ENCODE measurements around the gene MME. TPM values are rescaled to one million over a fixed set of nuclear protein-coding genes. Genes with fewer than 3 reads are reported as not detected.

The MME gene
- total RNA-seq, 2 donors from 2014 or later = 56.3 to 103 TPM

DNA sequence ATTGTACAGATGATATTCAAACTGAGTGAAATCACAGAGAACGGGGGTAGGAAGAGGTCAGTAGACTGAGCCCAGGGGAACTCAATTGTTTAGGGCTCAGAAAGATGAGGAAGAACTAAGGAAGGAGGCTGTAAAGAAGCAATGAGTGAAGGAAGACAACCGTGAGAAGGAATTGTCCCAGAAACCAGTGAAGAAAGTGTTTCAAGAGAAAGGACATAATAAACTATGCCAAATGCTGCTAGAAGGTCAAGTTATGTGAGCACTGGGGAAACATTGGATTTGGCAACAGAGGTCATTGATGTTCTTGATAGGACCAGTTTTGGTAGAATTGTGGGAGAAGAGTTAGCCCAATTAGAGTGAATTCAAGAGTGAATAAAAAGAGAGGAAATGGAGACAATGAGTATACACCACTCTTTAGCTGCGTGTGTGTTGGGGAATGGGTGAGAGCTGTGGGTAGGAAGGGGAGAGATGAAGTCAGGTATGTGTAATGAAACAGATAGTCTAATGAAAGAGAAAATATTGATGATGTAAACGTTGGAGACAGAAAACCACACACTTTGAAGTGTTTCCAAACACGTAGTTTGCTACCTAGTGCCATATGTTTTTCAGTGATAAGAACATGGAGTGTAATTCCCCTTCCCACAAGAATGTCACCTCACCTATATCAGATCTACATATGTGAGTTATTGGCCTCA is 42.5 kb upstream of the MME start:
- H3K9me3 ChIP-seq = no peaks in the 10 kb centered on the region
- H3K27me3 ChIP-seq (replicated peaks; ENCODE audit: insufficient read depth) = no peaks in the 10 kb centered on the region
- H3K4me1 ChIP-seq (replicated peaks) = no peaks in the 10 kb centered on the region
- 83% methylated on average over 5 of the region's 5 CpGs for WGBS
- no peak for DNase-seq (ENCODE audit: low spot score)
- no peak overlapping the region for H3K27ac ChIP-seq
- no peaks in the 10 kb centered on the region for H3K36me3 ChIP-seq
- intact Hi-C loops (cut with DNase I) = no loop called here
- no peak for TF ChIP-seq POLR2AphosphoS5 (IDR thresholded peaks at IDR 0.05)
- TF ChIP-seq POLR2A (IDR thresholded peaks at IDR 0.05) = no peak
- TF ChIP-seq, protein P1, sequence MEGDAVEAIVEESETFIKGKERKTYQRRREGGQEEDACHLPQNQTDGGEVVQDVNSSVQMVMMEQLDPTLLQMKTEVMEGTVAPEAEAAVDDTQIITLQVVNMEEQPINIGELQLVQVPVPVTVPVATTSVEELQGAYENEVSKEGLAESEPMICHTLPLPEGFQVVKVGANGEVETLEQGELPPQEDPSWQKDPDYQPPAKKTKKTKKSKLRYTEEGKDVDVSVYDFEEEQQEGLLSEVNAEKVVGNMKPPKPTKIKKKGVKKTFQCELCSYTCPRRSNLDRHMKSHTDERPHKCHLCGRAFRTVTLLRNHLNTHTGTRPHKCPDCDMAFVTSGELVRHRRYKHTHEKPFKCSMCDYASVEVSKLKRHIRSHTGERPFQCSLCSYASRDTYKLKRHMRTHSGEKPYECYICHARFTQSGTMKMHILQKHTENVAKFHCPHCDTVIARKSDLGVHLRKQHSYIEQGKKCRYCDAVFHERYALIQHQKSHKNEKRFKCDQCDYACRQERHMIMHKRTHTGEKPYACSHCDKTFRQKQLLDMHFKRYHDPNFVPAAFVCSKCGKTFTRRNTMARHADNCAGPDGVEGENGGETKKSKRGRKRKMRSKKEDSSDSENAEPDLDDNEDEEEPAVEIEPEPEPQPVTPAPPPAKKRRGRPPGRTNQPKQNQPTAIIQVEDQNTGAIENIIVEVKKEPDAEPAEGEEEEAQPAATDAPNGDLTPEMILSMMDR (IDR thresholded peaks at IDR 0.05) = no peak
- no peak overlapping the region for H3K4me3 ChIP-seq

DNA sequence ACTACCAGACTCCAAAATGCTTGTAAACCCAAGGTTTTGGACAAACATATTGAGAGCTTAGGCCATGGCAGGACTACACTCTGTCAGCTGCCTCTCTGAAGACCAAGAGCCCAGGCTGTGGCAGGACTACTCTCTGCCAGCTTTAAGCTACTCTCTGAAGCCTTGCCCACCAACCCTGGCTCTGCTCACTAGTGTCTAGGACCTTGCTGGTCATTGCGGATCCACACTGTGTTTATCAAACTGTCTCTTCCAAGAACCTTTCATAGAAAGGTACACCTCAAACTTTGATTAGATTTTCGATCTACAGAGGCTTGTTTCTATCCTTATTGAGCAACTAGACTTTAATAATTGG is 41.9 kb upstream of the MME start:
- DNase-seq (ENCODE audit: low spot score) = no peak
- 90% methylated on average over 2 of the region's 2 CpGs for WGBS
- H3K27ac ChIP-seq = no peak overlapping the region
- intact Hi-C loops (cut with DNase I) = no loop called here
- H3K36me3 ChIP-seq = no peaks in the 10 kb centered on the region
- H3K4me3 ChIP-seq = no peak overlapping the region
- H3K9me3 ChIP-seq = no peaks in the 10 kb centered on the region
- no peaks in the 10 kb centered on the region for H3K4me1 ChIP-seq (replicated peaks)
- no peak for TF ChIP-seq POLR2A (IDR thresholded peaks at IDR 0.05)
- TF ChIP-seq, protein P1 (IDR thresholded peaks at IDR 0.05) = no peak
- no peak for TF ChIP-seq POLR2AphosphoS5 (IDR thresholded peaks at IDR 0.05)
- H3K27me3 ChIP-seq (replicated peaks; ENCODE audit: insufficient read depth) = no peaks in the 10 kb centered on the region

DNA sequence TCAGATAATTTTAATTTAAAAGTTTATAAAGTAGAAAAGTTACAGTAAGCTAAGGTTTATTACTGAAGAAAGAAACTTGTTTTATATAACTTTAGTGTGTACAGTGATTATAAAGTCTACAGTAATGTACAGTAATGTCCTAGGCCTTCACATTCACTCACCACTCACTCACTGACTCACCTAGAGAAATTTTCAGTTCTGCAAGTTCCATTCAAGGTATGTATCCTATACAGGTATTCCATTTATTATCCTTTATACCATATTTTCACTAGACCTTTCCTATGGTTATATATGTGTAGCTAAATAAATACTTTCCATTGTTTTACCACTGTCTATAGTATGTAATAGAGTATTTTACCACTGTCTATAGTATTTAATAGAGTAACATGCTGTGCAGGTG is 33.2 kb upstream of the MME start:
- Histone ChIP-seq H3K27ac (no peak overlapping the region), H3K4me3 (no peak overlapping the region), H3K36me3 (no peaks in the 10 kb centered on the region), H3K4me1 (replicated peaks) (no peaks in the 10 kb centered on the region), H3K27me3 (replicated peaks; ENCODE audit: insufficient read depth) (no peaks in the 10 kb centered on the region), H3K9me3 (no peaks in the 10 kb centered on the region)
- intact Hi-C loops (cut with DNase I) = no loop called here
- no peak for DNase-seq (ENCODE audit: low spot score)
- no peak for TF ChIP-seq POLR2AphosphoS5 (IDR thresholded peaks at IDR 0.05)
- TF ChIP-seq, protein P1 (IDR thresholded peaks at IDR 0.05) = no peak
- no peak for TF ChIP-seq POLR2A (IDR thresholded peaks at IDR 0.05)

DNA sequence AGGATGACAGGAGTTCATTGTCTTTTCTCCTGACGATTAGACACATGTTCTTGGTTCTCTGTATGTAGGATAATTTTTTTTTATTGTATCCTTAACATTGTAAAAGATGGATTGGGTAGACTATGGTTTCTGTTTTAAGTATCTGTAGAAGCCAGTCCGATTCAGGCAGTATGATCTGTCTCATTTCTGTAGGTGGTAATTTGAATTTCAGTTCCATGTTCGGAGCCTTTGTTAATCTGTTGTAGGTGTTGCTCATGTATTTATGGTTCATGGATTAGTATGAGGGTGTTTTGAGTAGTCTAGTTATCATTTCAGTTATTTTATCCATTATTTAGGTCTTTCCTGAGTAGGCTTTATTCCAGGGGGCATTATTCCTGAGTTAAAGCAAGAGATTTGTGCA is 32.4 kb upstream of the MME start:
- no peaks in the 10 kb centered on the region for H3K27me3 ChIP-seq (replicated peaks; ENCODE audit: insufficient read depth)
- no peaks in the 10 kb centered on the region for H3K9me3 ChIP-seq
- 88% methylated on average over 3 of the region's 3 CpGs for WGBS
- no peak overlapping the region for H3K27ac ChIP-seq
- TF ChIP-seq, protein P1 (IDR thresholded peaks at IDR 0.05) = no peak
- no peak for TF ChIP-seq POLR2AphosphoS5 (IDR thresholded peaks at IDR 0.05)
- no peak for TF ChIP-seq POLR2A (IDR thresholded peaks at IDR 0.05)
- no peaks in the 10 kb centered on the region for H3K36me3 ChIP-seq
- no peak for DNase-seq (ENCODE audit: low spot score)
- no peaks in the 10 kb centered on the region for H3K4me1 ChIP-seq (replicated peaks)
- intact Hi-C loops (cut with DNase I) = no loop called here
- no peak overlapping the region for H3K4me3 ChIP-seq

DNA sequence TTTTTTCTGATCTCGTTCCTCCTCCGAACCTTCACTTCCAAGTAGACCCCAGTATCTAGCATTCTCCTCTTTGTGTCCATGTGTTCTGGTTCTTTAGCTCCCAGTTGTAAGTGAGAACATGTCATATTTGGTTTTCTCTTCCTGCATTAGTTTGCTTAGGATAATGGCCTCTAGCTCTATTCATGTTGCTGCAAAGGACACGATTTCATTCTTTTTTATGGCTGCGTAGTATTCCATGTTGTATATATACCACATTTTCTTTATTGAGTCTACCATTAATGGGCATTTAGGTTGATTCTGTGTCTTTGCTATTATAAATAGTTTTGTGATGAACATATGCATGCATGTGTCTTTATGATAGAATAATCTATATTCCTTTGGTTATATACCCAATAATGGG is 30.2 kb upstream of the MME start:
- TF ChIP-seq, protein P1 (IDR thresholded peaks at IDR 0.05) = no peak
- TF ChIP-seq POLR2A (IDR thresholded peaks at IDR 0.05) = no peak
- TF ChIP-seq POLR2AphosphoS5 (IDR thresholded peaks at IDR 0.05) = no peak
- no peaks in the 10 kb centered on the region for H3K36me3 ChIP-seq
- no peaks in the 10 kb centered on the region for H3K4me1 ChIP-seq (replicated peaks)
- H3K27ac ChIP-seq = no peak overlapping the region
- H3K4me3 ChIP-seq = no peak overlapping the region
- no peaks in the 10 kb centered on the region for H3K9me3 ChIP-seq
- intact Hi-C loops (cut with DNase I) = no loop called here
- DNase-seq (ENCODE audit: low spot score) = no peak
- H3K27me3 ChIP-seq (replicated peaks; ENCODE audit: insufficient read depth) = no peaks in the 10 kb centered on the region
- WGBS = 92% methylated on average over 4 of the region's 4 CpGs

All from prostate gland (tissue), 2 donors.